ENCODE results near the gene ANKRD31.
"Not testable (repeated sequence)": the region's sequence is repeated elsewhere in the genome, so short reads cannot be mapped to it uniquely, and the experiment has no call there.

ANKRD31 gene

GRCh38 chr5:75236322-75237316 lies at the start of gene ANKRD31:
Gene ANKRD31 (minus strand): TSS chr5:75236878. CDS start chr5:75236686, 192 bp downstream.
- peak; percentile 88 for DNase-seq (ENCODE audit: low read depth, low spot score)

- DNase-seq (ENCODE audit: low read depth, low spot score): no peak
Observed at GRCh38 chr5:75286211-75286773, 49.6 kb upstream of the ANKRD31 start.

GRCh38 chr5:75282581-75282980 lies 45.9 kb upstream of the ANKRD31 start:
- no peak for DNase-seq (ENCODE audit: low read depth, low spot score)

- DNase-seq (ENCODE audit: low read depth, low spot score): no peak
Observed at GRCh38 chr5:75281716-75282465, 45.2 kb upstream of the ANKRD31 start.

GRCh38 chr5:75279321-75279720 lies 42.6 kb upstream of the ANKRD31 start:
- DNase-seq (ENCODE audit: low read depth, low spot score): no peak

GRCh38 chr5:75277463-75277862 lies 40.8 kb upstream of the ANKRD31 start:
- DNase-seq (ENCODE audit: low read depth, low spot score): no peak

GRCh38 chr5:75275756-75276155 lies 39.1 kb upstream of the ANKRD31 start:
- peak; percentile 58 for DNase-seq (ENCODE audit: low read depth, low spot score)

GRCh38 chr5:75275147-75275546 lies 38.5 kb upstream of the ANKRD31 start:
- DNase-seq (ENCODE audit: low read depth, low spot score): no peak

- no peak for DNase-seq (ENCODE audit: low read depth, low spot score)
Observed at GRCh38 chr5:75274486-75274885, 37.8 kb upstream of the ANKRD31 start.

- DNase-seq (ENCODE audit: low read depth, low spot score): not testable (repeated sequence)
Observed at GRCh38 chr5:75270605-75271004, 33.9 kb upstream of the ANKRD31 start.

- DNase-seq (ENCODE audit: low read depth, low spot score): no peak
Observed at GRCh38 chr5:75265731-75266130, 29.1 kb upstream of the ANKRD31 start.

GRCh38 chr5:75262271-75262670 lies 25.6 kb upstream of the ANKRD31 start:
- no peak for DNase-seq (ENCODE audit: low read depth, low spot score)

GRCh38 chr5:75260708-75261107 lies 24.0 kb upstream of the ANKRD31 start:
- DNase-seq (ENCODE audit: low read depth, low spot score): no peak

- DNase-seq (ENCODE audit: low read depth, low spot score): not testable (repeated sequence)
Observed at GRCh38 chr5:75250452-75250851, 13.8 kb upstream of the ANKRD31 start.

- DNase-seq (ENCODE audit: low read depth, low spot score): no peak
Observed at GRCh38 chr5:75245023-75245422, 8.3 kb upstream of the ANKRD31 start.

GRCh38 chr5:75243510-75243909 lies 6.8 kb upstream of the ANKRD31 start:
- no peak for DNase-seq (ENCODE audit: low read depth, low spot score)

GRCh38 chr5:75243100-75243499 lies 6.4 kb upstream of the ANKRD31 start:
- no peak for DNase-seq (ENCODE audit: low read depth, low spot score)

GRCh38 chr5:75242067-75242466 lies 5.4 kb upstream of the ANKRD31 start:
- peak; percentile 40 for DNase-seq (ENCODE audit: low read depth, low spot score)

GRCh38 chr5:75239681-75240080 lies 3.0 kb upstream of the ANKRD31 start:
- DNase-seq (ENCODE audit: low read depth, low spot score): peak; percentile 30

- DNase-seq (ENCODE audit: low read depth, low spot score): no peak
Observed at GRCh38 chr5:75235711-75236110, 967 bp downstream of the ANKRD31 start.

- no peak for DNase-seq (ENCODE audit: low read depth, low spot score)
Observed at GRCh38 chr5:75234251-75234650, 2.4 kb downstream of the ANKRD31 start.

- no peak for DNase-seq (ENCODE audit: low read depth, low spot score)
Observed at GRCh38 chr5:75226916-75227315, 9.8 kb downstream of the ANKRD31 start.
